NT2/D1 (cell line): ENCODE data around the gene TBC1D19.

ENCODE experiments used
- DNase-seq: peaks from one replicate; pipeline ENCODE4 v3.0.0-alpha.2; 2011; ENCODE audit warnings: low read depth, low spot score
- H3K27me3 ChIP-seq: 2 replicates; pipeline ENCODE4 v1.6.0; 2011; ENCODE audit warnings: mild to moderate bottlenecking; ENCODE audit not compliant: insufficient read length, insufficient read depth
- H3K36me3 ChIP-seq: 2 replicates; pipeline ENCODE4 v1.6.1; 2011; ENCODE audit warnings: mild to moderate bottlenecking, low read length, mixed read lengths; ENCODE audit not compliant: insufficient read depth, insufficient read length
- H3K4me1 ChIP-seq: 2 replicates; pipeline ENCODE4 v1.5.1; 2011; ENCODE audit not compliant: insufficient read depth, insufficient read length
- H3K4me3 ChIP-seq: 2 replicates; pipeline ENCODE4 v1.5.1; 2011; ENCODE audit warnings: low read depth; ENCODE audit not compliant: insufficient read length
- H3K9ac ChIP-seq: 2 replicates; pipeline ENCODE4 v1.6.0; 2011; ENCODE audit warnings: low read depth; ENCODE audit not compliant: insufficient read length
- H3K9me3 ChIP-seq: 2 replicates; pipeline ENCODE4 v1.5.1; 2011; ENCODE audit warnings: mild to moderate bottlenecking, low read length; ENCODE audit not compliant: insufficient read depth
- SUZ12 ChIP-seq: IDR thresholded peaks from 2 replicates; pipeline ENCODE4 v1.6.1; 2011; ENCODE audit not compliant: insufficient read length, insufficient read depth; ENCODE audit errors: extremely low read depth
- YY1 ChIP-seq: IDR thresholded peaks from 2 replicates; pipeline ENCODE4 v1.6.1; 2011; ENCODE audit not compliant: insufficient read length, insufficient read depth
- ZNF274 ChIP-seq: IDR thresholded peaks from 2 replicates; pipeline ENCODE4 v1.6.1; 2011; ENCODE audit warnings: mild to moderate bottlenecking, low read depth, low read length

Gene TBC1D19

DNA sequence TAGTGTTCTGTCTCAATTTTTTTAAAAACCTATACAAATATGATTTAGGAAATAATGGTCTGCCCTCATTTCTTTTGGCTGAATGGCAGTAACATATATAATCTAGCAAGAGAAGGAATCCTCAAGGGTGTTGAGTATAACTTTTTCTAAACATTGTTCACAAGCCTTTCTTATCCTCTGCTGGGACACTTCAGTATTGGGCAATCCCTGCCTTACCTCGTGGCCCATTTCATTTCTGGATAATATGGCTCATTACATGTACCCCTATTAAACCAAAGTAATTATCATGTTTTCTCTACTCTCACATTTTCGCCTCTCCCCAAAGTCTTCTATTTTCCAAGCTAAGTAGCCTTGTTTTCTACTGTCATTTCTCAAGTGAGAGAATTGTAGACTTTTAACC lies 166.0 kb downstream of the TBC1D19 start:
- Histone ChIP-seq H3K9me3 (no peaks in the 10 kb centered on the region), H3K9ac (no peak overlapping the region), H3K4me3 (no peak overlapping the region), H3K4me1 (no peaks in the 10 kb centered on the region), H3K27me3 (no peaks in the 10 kb centered on the region), H3K36me3 (peaks cover 3% of the 10 kb centered on the region)
- DNase-seq, result no peak
- TF ChIP-seq ZNF274 (no peak), SUZ12 (no peak), YY1 (no peak)

DNA sequence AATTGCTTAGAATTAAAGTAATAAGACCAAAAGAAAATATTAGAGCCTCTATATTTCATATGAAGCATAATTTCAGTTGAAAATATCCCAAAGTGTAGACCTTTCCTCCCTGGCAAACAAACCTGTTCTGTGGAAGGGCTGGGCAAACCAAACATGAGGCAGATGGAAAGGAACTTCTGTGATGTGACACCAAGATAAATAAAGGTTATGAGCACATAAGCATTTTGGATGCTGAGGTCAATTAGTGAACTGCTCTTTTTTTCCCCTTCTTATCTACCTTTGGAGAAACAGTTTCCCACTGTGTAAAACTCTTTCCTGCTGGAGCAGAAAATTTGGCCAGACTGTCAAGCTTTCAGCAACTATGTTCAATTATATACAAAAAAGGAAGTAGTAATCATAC lies 167.1 kb downstream of the TBC1D19 start:
- TF ChIP-seq ZNF274 (no peak), YY1 (no peak), SUZ12 (no peak)
- no peak overlapping the region for H3K4me3 ChIP-seq
- H3K4me1 ChIP-seq, result no peaks in the 10 kb centered on the region
- DNase-seq, result no peak
- H3K9ac ChIP-seq, result no peak overlapping the region
- H3K27me3 ChIP-seq, result no peaks in the 10 kb centered on the region
- no peaks in the 10 kb centered on the region for H3K9me3 ChIP-seq
- peaks cover 3% of the 10 kb centered on the region for H3K36me3 ChIP-seq

DNA sequence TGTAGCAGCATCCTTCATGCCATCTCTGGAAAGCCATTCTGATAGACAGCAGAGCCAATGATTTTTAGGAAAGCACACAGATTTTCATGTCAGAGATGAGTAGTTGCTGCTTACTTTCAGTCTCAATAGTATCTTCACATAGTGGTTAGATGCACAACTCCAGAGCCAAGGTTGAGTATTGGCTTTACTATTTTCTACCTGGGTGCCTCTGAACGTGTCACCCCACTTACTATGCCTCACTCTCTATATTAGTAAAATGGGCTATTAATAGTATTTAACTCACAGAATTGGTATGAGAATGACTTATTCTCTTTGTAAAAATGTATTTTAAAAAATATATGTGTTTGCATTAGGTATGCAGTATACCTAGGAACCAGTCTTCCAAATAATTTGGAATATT lies 168.0 kb downstream of the TBC1D19 start:
- Histone ChIP-seq H3K36me3 (peaks cover 3% of the 10 kb centered on the region), H3K9ac (no peak overlapping the region), H3K4me3 (no peak overlapping the region), H3K27me3 (no peaks in the 10 kb centered on the region), H3K9me3 (no peaks in the 10 kb centered on the region), H3K4me1 (no peaks in the 10 kb centered on the region)
- DNase-seq, result no peak
- no peak for TF ChIP-seq YY1
- no peak for TF ChIP-seq SUZ12
- TF ChIP-seq ZNF274, result no peak

DNA sequence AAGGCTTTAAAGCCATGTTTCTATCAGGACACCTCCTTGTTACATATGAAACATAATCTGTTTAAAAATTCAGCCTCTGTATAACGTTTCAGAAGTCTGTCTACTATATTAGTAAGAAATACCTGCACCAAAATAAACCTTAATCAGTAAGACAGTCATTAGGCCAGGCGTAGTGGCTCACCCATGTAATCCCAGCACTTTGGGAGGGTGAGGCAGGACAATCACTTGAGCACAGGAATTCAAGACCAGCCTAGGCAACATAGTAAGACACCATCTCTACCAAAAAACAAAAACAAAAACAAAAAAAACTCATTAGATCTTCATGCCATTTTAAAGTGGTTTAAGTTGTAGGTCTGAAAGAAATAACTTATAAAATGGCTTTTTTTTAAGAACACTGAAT lies 169.3 kb downstream of the TBC1D19 start:
- peaks cover 3% of the 10 kb centered on the region for H3K36me3 ChIP-seq
- H3K4me3 ChIP-seq, result no peak overlapping the region
- no peaks in the 10 kb centered on the region for H3K9me3 ChIP-seq
- TF ChIP-seq YY1, result no peak
- no peak overlapping the region for H3K9ac ChIP-seq
- DNase-seq, result no peak
- H3K4me1 ChIP-seq, result no peaks in the 10 kb centered on the region
- no peaks in the 10 kb centered on the region for H3K27me3 ChIP-seq

DNA sequence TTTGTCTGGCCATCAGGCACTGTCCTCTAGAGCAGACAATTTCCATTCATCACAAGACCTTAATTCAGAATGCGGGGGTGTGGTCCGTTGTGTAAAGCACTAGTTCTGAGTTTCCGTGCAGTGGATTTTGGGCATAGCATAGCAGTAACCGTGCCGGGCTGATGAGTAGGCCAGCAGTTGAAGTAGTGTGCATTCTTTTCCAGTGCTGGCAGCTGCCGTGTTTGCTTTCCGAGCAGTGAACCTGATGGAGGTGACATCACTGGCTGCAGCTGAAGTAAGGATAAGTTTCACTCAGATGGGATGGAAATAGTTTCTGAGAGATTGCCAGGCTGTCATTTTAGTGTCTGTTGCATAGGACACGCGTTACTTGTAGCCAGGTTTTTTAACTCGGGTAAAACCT lies 169.7 kb downstream of the TBC1D19 start:
- no peak for TF ChIP-seq ZNF274
- no peak for TF ChIP-seq SUZ12
- no peak for TF ChIP-seq YY1
- Histone ChIP-seq H3K9ac (no peak overlapping the region), H3K4me1 (no peaks in the 10 kb centered on the region), H3K27me3 (no peaks in the 10 kb centered on the region), H3K36me3 (peaks cover 3% of the 10 kb centered on the region), H3K4me3 (no peak overlapping the region), H3K9me3 (no peaks in the 10 kb centered on the region)
- no peak for DNase-seq

DNA sequence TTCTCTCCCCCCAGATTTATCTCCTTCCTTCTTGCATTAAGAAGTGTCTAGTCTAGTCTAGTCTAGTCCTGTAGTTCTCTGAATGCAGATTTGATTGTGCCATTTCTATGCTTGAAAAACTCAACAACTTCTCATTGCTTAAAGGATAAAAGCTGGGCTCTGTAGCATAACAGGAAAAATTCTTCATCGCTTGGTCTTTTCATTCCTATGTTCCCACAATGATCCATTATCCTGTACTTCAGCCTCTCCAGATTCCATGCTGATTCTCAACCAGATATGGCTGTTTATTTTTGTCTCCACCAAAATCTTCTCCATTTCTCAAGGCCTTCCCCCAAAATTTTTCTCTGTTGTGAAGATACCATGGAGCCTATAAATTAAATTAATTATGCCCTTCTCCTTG lies 173.9 kb downstream of the TBC1D19 start:
- Histone ChIP-seq H3K4me1 (no peaks in the 10 kb centered on the region), H3K9me3 (no peaks in the 10 kb centered on the region), H3K27me3 (no peaks in the 10 kb centered on the region), H3K36me3 (no peaks in the 10 kb centered on the region), H3K4me3 (no peak overlapping the region), H3K9ac (no peak overlapping the region)
- DNase-seq, result no peak
- TF ChIP-seq SUZ12 (no peak), YY1 (no peak), ZNF274 (no peak)

DNA sequence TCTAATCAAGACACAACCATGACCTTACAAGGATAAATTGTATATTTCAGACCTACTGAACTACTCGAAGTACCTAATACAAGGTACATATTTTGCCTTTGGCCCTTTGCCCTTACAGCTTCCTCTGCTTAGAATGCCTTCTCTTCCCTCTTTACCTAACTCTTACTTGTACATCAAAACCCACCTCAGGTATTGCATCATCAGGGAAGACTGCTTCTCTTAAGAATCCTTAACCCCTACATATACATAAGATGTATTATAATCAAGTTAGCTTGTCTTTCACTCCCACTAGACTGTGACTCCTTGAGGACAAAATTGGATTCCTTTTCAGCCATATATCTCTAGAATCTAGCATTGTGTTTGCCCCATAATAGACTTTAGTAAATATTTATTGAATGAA lies 175.0 kb downstream of the TBC1D19 start:
- no peak overlapping the region for H3K4me3 ChIP-seq
- H3K27me3 ChIP-seq, result no peaks in the 10 kb centered on the region
- DNase-seq, result no peak
- no peak overlapping the region for H3K9ac ChIP-seq
- no peaks in the 10 kb centered on the region for H3K36me3 ChIP-seq
- no peaks in the 10 kb centered on the region for H3K9me3 ChIP-seq
- TF ChIP-seq ZNF274, result no peak
- no peak for TF ChIP-seq SUZ12
- no peak for TF ChIP-seq YY1
- no peaks in the 10 kb centered on the region for H3K4me1 ChIP-seq

DNA sequence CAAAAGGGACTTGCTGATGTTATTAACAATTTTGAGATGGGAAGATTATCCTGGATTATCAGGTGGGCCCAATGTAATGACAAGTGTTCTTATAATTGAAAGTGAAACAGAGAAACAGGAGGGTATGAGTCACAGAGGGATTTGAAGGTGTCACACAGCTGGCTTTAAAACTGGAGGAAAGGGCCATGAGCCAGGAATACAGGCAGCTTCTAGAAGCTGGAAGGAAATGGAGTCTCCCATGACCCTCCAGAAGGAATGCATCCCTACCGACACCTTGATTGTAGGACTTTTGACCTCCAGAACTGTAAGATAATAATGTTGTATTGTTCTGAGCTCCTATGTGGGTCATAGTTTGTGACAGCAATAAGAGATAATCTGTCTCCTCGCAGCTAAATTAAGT lies 178.8 kb downstream of the TBC1D19 start:
- Histone ChIP-seq H3K27me3 (no peaks in the 10 kb centered on the region), H3K36me3 (no peaks in the 10 kb centered on the region)

More for the DNA sequence above, 178.8 kb downstream of the TBC1D19 start:
- Histone ChIP-seq H3K4me1 (no peaks in the 10 kb centered on the region), H3K9me3 (no peaks in the 10 kb centered on the region), H3K9ac (no peak overlapping the region), H3K4me3 (no peak overlapping the region)
- DNase-seq, result no peak
- no peak for TF ChIP-seq YY1
- TF ChIP-seq SUZ12, result no peak
- no peak for TF ChIP-seq ZNF274
